DLD1 (cell line): ENCODE data around the gene TMEM9.
"Not testable (repeated sequence)": the region's sequence is repeated elsewhere in the genome, so short reads cannot be mapped to it uniquely, and the experiment has no call there.

Experiments used
- in situ Hi-C: cut with HindIII; loops from 2 replicates; pipeline ENCODE4 v1.10.0; 2017; ENCODE audit warnings: low sequenced_read_pairs

The TMEM9 gene

DNA sequence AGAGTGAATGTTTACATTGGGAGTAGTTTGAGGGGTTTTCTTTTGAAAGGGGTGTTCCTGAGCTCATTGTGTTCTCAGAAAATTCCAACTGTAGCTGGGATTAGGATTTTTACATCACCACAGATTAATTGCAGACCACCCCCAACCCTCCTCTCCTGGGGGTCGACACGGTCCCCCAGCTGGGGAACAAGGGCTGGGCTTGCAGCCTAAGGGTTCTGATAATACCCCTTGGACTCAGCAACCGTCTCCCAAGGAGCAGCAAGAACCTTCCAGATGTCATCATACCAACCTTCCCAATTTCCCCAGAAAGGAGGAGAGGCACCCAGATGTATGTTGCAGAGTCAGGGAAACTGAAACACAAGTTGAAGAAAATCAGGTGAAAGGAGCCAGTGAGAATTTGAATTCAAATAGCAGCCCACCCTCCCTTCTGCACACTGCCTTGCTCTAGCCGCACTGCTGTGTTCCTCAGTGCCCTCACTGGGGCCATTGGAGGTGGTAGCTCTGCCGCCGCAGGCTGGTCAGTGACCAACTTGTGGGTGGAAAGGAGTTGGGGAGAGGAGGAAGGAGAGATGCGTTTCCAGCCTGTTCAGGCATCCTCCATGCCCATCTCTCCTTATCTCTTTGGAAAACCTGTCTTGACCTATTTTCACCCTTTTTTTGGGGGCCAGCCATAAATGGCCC is 21.7 kb upstream of the TMEM9 start:
- in situ Hi-C loops: no loop called here

DNA sequence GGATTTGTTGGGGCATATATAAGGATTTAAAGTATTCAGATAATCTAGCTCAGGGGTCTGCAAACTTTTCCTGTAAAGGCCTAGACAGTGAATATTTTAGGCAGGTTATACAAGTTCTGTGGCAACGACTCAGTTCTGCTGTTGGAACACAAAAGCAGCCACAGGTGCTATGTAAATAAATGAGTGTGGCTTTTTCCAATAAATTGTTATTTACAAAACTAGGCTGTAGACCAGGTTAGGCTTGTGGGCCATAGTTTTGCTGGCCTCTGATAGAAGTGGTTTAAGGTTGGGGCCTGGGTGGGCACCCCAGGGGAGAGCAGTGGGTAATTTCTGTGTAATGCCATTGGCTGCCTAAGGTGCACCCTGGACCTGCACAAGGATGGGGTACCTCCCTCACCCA is 19.5 kb upstream of the TMEM9 start:
- in situ Hi-C loops: no loop called here

DNA sequence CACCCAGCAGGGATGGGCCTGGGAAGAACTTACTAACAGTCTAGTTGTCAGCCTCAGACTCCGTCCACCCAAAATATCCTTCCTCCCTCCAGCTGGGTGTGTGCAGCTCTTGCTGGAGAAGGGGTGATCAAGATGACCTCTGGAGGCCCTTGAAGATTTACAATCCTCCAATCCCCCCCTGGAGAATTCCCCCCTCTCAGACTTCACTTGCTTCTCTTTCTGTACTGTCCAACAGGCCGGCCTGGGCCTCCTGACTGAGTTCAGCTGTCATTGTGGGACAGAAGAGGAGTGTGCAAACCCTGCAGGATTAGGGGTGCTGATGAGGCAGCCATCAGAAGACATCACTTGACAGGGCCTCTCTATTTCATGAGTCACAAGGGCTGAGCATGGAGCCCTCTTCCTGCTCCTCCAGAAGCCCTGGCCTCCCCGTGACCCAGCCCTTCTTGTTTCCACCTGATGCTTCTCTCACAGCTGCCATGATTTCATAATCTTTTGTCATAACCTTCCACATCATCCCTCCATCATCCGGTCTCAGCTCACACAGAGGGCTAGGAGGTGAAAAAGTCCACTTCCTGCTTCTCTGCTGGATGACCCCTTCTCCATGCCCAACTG is 18.8 kb upstream of the TMEM9 start:
- in situ Hi-C loops: no loop called here

DNA sequence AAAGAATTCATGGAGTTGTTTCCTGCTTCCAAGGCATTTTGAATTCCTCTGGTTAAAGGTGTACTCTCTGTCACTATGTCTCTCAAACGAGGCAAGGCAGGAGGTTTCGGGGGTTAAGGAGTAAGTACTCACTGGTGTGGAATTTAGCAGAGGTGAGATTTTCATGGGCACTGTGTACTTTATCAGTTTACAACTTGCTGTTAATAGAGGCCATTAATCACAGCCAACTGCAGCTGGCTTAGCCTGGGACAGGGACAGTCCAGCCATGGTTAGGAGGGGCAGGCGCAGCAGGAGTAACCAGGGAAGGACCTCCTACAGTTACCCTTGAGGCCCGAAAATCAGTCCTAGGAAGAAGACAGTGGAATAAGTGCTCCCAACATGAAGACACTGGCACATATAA is 18.1 kb upstream of the TMEM9 start:
- in situ Hi-C loops: no loop called here

DNA sequence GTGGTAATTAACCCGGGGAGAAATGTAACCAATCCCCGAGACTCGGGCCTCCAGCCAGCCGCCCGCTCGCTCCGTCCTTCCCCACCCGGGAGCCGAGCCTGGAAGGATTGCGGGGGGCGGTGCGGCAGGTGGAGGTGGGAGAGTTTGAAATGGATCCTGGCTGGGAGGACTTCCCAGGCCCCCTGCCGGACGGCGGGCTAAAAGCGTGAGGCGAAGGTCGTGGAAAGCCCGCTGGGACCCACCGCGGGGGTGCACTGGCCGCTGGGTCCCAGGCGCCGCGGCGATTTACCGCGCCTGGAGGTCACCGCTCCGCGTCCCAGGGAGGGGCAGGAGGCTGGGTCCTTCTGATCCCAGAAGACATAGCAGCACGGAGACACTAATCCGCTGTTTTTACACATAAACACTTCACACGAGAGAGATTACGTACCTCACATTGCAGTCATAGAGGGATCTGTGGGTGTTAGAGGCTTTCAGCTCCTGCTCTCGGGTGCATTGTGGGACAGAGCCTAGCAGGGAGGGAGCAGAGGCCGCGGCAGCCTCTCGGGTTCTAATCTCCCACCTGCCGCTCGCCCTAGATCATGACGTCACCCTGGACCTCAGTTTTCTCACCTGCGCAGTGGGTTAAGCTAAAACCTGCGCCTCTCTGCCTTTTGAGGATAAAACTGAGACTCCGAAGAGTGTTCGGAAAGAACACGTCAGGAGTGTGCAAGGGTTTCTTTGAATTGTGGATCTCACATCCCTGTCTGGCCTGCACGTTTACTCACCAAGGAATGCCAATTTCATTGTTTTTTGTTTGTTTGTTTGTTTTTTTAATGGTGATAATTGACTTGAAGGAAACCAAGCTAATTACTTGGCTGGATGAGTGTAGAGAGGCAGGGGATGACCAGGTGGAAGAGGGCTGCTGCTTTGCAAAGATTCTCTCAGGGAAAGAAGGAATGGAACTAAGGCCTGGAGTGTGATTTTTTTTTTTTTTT is 17.1 kb upstream of the TMEM9 start:
- in situ Hi-C loops: no loop called here

DNA sequence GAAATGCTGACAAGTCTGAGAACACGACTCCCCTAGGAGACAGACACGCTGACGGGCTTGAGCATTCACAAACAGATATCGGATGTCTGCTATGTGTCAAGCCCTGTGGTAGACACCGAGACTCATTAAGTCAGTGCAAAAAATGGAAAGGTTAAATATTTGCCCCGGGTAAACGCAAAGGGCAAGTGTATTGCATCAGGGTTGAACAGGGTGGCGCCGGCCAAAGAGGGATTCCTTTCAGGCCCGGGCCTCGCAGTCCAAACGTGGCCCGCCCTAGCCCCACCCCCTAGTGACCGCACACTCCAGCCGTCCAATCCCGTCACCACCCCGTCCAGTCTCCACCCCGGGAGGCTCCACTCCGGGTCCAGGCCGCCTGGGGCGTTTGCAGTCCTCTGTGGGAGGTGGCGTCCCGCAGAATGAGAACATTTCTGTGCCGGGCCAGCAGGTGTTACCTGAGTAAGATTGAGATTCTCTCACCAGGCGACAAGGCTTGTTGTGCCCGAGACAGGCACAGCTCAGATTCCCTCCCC is 16.3 kb upstream of the TMEM9 start:
- in situ Hi-C loops: no loop called here

DNA sequence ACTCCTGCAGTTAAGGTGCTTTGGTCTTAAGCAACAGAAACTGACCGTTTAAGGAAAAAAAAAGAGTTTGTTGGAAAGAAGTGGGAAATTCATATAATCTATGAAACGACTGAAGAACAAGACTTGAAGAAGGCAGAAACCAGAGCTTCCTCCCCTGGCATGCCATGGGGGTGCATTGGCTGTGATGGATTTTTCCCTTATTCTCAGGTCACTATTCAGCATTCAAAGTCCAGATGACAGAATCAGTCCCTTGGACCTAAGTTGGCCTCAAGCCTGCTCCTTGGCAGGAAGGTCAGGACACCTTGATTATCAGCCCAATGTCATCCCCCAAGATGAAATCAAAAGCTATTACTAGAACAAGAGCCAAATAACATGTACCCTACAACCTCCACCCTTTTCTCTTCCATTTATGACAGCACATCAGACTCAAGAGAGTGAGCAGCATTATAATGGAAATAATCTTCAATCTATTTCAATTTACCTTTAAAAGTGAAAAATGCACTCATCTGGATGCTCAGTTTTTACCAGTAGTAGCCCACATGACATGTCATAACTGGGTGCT is 15.8 kb upstream of the TMEM9 start:
- in situ Hi-C loops: no loop called here

DNA sequence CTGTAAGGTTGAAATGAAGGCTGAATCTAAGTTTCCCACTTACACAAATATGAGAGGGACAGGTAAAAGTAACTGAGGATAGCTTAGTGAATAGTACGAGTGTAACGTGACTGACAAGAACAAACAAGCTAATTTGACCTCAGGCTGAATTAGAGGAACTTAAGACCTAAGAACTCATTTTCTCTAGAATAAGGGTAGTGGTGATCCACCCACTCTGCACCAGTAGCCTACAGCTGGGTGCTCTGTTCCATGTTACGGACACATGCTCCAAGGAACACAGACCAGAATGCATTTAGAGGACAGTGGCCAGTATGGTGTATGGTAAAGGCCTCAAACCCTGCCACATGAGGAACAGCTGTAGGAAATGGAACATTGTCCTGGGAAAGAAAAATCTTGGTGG is 14.9 kb upstream of the TMEM9 start:
- in situ Hi-C loops: no loop called here

DNA sequence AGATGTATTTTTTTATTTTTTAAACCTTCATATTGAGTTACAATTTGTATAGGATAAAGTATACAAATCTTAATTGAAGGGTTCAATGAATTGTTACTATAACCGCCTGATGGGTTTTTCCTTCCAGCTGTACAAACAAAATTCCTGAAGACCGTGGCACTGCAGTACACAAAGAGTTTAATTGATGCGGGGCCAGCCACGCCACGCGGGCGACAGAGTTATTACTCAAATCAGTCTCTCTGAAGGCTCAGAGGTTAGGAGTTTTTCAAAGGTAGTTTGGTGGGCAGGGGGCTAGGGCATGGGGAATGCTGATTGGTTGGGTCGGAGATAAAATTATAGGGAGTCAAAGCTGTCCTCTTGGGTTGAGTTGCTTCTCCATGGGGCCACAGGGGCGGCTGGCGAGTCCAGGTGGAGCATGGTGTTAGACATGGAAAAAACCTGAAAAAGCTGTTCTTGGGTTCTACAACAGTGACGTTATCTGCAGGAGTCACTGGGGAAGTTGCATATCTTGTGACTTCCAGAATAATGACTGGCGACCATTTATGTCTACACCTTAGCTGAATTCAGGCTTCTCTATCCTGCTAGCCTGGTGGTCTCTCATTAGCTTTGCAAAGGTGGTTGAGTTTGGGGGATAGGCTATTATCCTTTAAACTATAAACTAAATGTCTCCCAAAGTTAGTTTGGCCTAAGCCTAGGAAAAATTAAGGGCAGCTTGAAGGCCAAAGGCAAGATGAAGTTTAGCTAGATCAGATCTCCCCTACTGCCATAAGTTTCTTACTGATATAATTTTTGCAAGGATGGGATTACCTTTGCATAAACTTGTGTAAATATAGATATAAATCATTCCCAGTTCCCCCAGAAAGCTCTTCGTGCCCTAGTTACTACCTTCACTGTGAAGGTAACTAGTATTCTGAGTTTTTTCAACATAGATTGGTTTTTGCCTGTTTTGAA is 13.0 kb upstream of the TMEM9 start:
- in situ Hi-C loops: no loop called here

DNA sequence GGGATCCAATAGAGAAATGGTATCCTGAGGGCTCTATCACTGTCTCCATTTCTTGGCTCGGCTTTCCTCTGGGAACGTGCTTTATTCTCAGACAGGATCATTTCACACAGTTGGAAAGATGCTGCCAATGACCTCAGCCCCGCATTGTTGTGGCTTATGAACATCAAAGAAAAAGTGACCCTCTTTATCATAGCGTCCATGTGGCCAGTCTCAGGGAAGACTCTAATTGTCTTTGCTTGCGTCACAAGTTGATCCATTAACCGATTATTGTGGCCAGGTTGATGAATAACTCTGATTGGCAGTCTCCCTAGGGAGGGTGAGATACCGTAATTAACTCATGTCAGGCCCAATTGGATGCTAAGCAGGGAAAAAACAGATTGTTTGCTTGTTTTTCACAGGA is 10.4 kb upstream of the TMEM9 start:
- in situ Hi-C loops: no loop called here

DNA sequence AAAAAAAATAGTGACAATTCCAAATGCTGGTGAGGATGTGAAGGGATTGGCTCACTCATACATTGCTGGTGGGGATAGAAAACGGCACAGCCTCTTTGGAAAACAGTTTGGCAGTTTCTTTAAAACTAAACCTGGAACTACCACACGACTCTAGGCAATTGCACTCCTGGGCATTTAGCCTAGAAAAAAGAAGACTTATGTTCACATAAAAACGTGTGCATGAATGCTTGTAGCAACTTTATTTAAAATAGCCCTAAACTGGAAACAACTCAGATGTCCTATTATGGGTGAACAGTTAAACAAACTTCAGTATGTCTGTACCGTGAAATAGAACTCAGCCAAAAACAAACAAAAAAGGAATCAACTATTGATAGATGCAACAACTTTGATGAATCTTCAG is 9.4 kb upstream of the TMEM9 start:
- in situ Hi-C loops: no loop called here

DNA sequence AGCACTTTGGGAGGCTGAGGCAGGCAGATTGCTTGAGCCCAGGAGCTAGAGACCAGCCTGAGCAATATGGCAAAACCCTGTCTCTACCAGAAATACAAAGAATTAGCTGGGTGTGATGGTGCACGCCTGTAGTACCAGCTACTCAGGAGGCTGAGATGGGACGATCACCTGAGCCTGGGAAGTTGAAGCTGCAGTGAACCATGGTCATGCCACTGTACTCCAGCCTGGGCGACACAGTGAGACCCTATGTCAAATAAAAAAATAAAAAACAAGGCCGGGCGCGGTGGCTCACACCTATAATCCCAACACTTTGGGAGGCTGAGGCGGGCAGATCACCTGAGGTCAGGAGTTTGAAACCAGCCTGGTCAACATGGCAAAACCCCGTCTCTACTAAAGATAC is 8.8 kb upstream of the TMEM9 start:
- in situ Hi-C loops: not testable (repeated sequence)

DNA sequence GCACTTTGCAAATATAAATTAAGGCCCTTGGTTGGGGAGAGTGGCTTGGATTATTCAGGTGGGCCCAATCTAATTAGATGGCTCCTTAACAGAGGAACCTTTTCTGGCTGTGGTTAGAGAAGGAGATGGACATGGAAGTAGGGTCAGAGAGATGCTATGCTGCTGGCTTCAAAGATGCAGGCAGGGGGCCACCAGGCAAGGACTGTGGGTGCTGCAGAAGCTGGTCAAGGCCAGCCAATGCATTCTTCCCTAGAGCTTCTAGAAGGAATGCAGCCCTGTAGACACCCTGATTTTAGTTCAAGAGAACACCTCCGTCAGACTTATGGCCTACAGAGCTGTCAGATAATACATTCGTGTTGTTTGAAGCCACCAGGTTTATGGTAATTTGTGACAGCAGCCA is 3.7 kb upstream of the TMEM9 start:
- in situ Hi-C loops: loop anchor here (5.0 kb wide), 2 partner anchors 69 to 144 kb away; no protein-coding TSS in a partner anchor

DNA sequence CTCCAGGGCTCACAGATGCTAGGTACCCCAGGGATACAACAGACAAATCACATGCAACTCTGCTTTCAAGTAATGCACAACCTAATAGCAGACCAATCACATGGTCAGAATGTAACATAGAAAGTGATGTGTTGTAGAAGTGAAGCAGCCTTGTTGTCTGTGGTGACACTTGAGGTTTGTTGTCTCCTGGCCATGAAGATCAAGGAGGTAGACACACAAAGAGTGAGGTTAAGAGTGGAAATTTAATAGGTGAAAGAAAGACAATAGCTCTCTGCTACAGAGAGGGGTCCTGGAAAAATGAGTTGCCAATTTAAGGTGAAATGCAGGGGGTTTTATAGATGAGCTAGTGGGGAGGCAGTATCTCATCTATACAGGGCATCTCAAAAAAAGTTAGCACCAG is 2.5 kb upstream of the TMEM9 start:
- in situ Hi-C loops: loop anchor here (5.0 kb wide), 2 partner anchors 70 to 145 kb away; no protein-coding TSS in a partner anchor

DNA sequence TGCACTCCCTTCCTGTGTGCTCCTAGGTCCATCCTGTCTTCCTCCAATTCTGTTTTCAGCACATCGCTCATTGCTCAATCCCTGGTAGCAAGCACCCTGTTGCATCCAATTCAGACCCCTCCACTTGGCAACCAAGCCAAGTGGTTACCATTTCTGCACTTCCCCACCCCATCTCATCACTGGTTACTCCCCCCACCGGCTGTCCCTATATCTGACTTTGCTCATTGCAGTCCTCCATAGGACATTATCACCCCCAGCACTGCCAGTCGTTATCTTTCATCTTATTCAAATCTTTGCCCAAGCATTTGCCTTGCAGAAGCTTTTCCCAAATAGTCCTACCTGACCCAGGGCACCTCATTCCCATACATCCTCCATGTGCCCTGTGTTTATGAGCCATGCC is 2.1 kb upstream of the TMEM9 start:
- in situ Hi-C loops: loop anchor here (5.0 kb wide), 2 partner anchors 71 to 146 kb away; no protein-coding TSS in a partner anchor

DNA sequence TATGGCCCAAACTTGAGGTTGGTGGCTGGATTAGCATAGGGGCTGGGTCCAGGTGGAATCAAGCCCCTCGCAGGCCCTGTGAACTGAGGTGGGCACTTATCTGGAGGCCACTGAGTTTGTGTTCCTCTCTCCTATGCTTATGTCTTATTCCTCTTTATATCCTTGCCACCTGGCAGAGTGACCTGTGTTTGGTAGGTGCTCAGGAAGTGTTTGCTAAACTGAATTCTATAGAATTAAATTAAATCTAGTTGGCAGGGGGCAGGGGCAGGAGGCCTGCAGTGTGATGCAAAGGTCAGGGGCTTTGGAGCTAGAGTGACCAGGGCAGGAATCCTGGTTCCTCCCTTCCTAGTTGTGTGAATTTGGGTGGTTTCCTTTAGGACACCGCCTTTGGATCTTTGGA is 1.1 kb upstream of the TMEM9 start:
- in situ Hi-C loops: loop anchor here (5.0 kb wide), 2 partner anchors 72 to 147 kb away; no protein-coding TSS in a partner anchor

DNA sequence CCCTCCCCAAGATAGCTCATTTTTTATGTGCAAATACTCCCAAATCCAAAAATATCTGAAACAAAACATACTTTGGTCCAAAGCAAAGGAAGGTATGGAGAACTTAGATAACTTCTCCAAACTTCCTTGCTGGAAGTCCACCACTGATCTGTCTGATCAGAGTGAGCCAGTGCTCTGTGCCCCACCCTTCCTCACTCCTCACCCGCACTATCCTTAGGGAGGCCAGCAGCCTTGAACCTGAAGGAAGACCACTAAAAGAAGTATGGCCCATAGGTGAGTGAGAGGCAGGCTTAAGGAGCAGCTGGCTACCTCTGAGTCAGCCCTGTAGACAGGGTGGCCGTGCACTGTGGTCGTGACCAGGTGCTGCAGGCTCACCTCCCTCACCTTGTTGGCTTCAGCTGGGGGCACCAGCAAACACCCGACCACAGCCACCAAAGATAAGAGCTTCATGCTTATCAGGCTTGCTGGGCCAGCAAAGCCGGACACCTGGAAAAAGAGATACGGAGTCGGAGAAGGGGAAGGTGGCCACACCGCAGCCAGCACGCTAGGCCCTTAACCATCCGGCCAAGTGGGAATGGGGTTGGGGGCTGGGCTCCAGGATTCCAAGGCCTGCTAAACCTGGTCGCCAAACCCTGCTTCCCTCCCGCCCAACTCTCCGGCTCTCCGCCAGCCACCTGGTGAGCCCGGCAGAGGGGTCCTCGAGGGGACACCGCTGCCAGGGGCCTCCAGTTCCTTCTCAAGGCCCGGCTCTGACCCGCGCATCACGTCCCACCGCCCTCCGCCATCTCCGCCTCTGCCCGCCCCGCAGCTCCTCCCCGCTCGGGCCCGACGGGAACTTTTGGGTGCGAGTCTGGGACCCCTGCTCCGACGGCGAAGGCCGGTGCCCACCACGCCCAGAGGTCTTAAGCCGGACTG is 543 bp downstream of the TMEM9 start:
- in situ Hi-C loops: no loop called here

DNA sequence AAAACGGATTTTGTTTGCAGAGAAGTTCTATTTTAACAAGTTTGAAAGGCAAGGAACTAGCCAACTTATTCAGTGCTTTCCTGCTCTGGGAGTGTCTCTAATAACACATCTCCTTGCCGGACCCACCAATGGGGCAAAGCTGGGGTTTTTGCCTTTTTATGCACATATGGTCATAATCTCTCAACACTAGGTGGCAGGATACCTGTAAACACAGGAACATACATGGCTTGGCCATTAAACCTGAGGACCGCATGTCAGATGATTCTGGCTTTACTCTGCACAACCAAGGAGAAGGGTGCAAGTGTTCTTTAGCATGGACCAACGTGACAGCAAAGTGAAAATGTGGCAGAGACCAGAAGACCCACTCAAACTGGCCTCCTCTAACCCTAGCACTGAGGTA is 4.9 kb downstream of the TMEM9 start:
- in situ Hi-C loops: no loop called here
